IMR-90 (cell line): ENCODE measurements around the gene CADM2. TPM values are rescaled to one million over a fixed set of nuclear protein-coding genes. Genes with fewer than 3 reads are reported as not detected.

Experiments used
- ATAC-seq: fragments of 200-7000 bp; cut with Tn5 transposase; 2 replicates; pipeline ENCODE4 v1.9.1; 2020; ENCODE audit warnings: low read depth, mild to moderate bottlenecking, moderate library complexity
- BruUV-seq: library from RNA; stranded (reverse); fragments of 400-500 nt; replicated peaks from 2 replicates; lab custom pipeline; 2021; lab: Mats Ljungman, UMichigan
- CTCF ChIA-PET: fragments of 300-600 bp; formaldehyde crosslinking; extraction: SDS; loops from one replicate; lab custom pipeline; 2021; ENCODE audit warnings: antibody characterized with exemption; lab: Yijun Ruan, JAX
- POLR2A ChIA-PET: fragments of 300-600 bp; sonication (Branson Sonifier 250); formaldehyde crosslinking; loops from one replicate; lab custom pipeline; 2022; ENCODE audit warnings: antibody characterized with exemption; ENCODE audit not compliant: unreplicated experiment; lab: Charles Lee
- DNase-seq: peaks from one replicate; pipeline ENCODE4 v3.0.0; 2013
- H2AFZ ChIP-seq: replicated peaks from 2 replicates; pipeline ENCODE3; 2013; ENCODE audit warnings: low read length, mild to moderate bottlenecking; ENCODE audit not compliant: poor library complexity
- H2AK5ac ChIP-seq: 2 replicates; pipeline ENCODE4 v1.6.1; 2013; ENCODE audit warnings: low read depth, low read length, inconsistent platforms
- H2AK9ac ChIP-seq: replicated peaks from 2 replicates; pipeline ENCODE3; 2013; ENCODE audit warnings: mild to moderate bottlenecking, low read depth, low read length, moderate library complexity; ENCODE audit not compliant: poor library complexity
- H2BK120ac ChIP-seq: 2 replicates; pipeline ENCODE4 v1.6.1; 2013; ENCODE audit warnings: low read depth, low read length, inconsistent platforms
- H2BK15ac ChIP-seq: 3 replicates; pipeline ENCODE4 v1.6.1; 2013; ENCODE audit warnings: low read depth, low read length, inconsistent platforms
- H2BK20ac ChIP-seq: 2 replicates; pipeline ENCODE4 v1.6.1; 2013; ENCODE audit warnings: low read depth, mild to moderate bottlenecking, inconsistent platforms, low read length, moderate library complexity
- H2BK5ac ChIP-seq: 2 replicates; pipeline ENCODE4 v1.6.1; 2013; ENCODE audit warnings: mild to moderate bottlenecking, low read depth, low read length, inconsistent platforms; ENCODE audit not compliant: poor library complexity, severe bottlenecking
- H3K14ac ChIP-seq: replicated peaks from 2 replicates; pipeline ENCODE4 v1.6.1; 2013; ENCODE audit warnings: low read depth, low read length, inconsistent platforms
- H3K18ac ChIP-seq: 2 replicates; pipeline ENCODE4 v1.6.1; 2013; ENCODE audit warnings: low read depth, low read length, control low read depth
- H3K23ac ChIP-seq: 2 replicates; pipeline ENCODE4 v1.6.1; 2013; ENCODE audit warnings: low read depth, low read length, inconsistent platforms
- H3K27ac ChIP-seq: 2 replicates; pipeline ENCODE4 v1.5.1; 2013; ENCODE audit warnings: mild to moderate bottlenecking, control low read depth, low read length; ENCODE audit not compliant: insufficient read depth
- H3K27me3 ChIP-seq: 2 replicates; pipeline ENCODE4 v1.6.1; 2013; ENCODE audit warnings: low read length; ENCODE audit not compliant: control insufficient read depth, insufficient read depth
- H3K36me3 ChIP-seq: 2 replicates; pipeline ENCODE4 v1.6.1; 2013; ENCODE audit warnings: low read length, mixed read lengths; ENCODE audit not compliant: control insufficient read depth, insufficient read depth
- H3K4ac ChIP-seq: 2 replicates; pipeline ENCODE4 v1.6.1; 2013; ENCODE audit warnings: low read depth, low read length, inconsistent platforms
- H3K4me1 ChIP-seq: 2 replicates; pipeline ENCODE4 v1.6.1; 2013; ENCODE audit warnings: low read length, mixed read lengths; ENCODE audit not compliant: control insufficient read depth, insufficient read depth
- H3K4me2 ChIP-seq: 2 replicates; pipeline ENCODE4 v1.6.1; 2013; ENCODE audit warnings: low read depth, mild to moderate bottlenecking, control low read depth, low read length, moderate library complexity
- H3K4me3 ChIP-seq: 2 replicates; pipeline ENCODE4 v1.5.1; 2013; ENCODE audit warnings: low read depth, mild to moderate bottlenecking, control low read depth, low read length, moderate library complexity; ENCODE audit not compliant: insufficient read depth
- H3K56ac ChIP-seq: 2 replicates; pipeline ENCODE4 v1.6.1; 2013; ENCODE audit warnings: low read length, inconsistent platforms; ENCODE audit not compliant: insufficient read depth; ENCODE audit errors: extremely low read depth
- H3K79me1 ChIP-seq, 2 experiments: 2 replicates each; pipeline ENCODE4 v1.6.1; 2013; ENCODE audit warnings: low read length in 2 of 2, inconsistent platforms in 1 of 2, low read depth in 1 of 2
- H3K9ac ChIP-seq: 2 replicates; pipeline ENCODE4 v1.6.1; 2013; ENCODE audit warnings: low read depth, low read length, control low read depth
- H3K9me1 ChIP-seq: 2 replicates; pipeline ENCODE4 v1.6.1; 2013; ENCODE audit warnings: low read length, inconsistent platforms; ENCODE audit not compliant: insufficient read depth
- H3K9me3 ChIP-seq: 2 replicates; pipeline ENCODE4 v1.6.1; 2013; ENCODE audit warnings: low read length; ENCODE audit not compliant: control insufficient read depth, insufficient read depth
- H4K20me1 ChIP-seq: 2 replicates; pipeline ENCODE4 v1.6.1; 2013; ENCODE audit warnings: low read length, inconsistent platforms; ENCODE audit not compliant: insufficient read depth
- H4K5ac ChIP-seq: 2 replicates; pipeline ENCODE4 v1.6.1; 2013; ENCODE audit warnings: mild to moderate bottlenecking, low read depth, low read length, control low read depth
- H4K8ac ChIP-seq, 2 experiments: 2 replicates each; pipeline ENCODE4 v1.6.1; 2013; ENCODE audit warnings: low read depth in 2 of 2, low read length in 2 of 2, control low read depth in 1 of 2, inconsistent platforms in 1 of 2
- H4K91ac ChIP-seq: 2 replicates; pipeline ENCODE4 v1.6.1; 2013; ENCODE audit warnings: low read depth, low read length, inconsistent platforms; ENCODE audit not compliant: insufficient read depth
- BHLHE40 ChIP-seq: fragments of 150-350 bp; IDR thresholded peaks from 2 replicates; pipeline ENCODE4 v1.6.1; 2016; ENCODE audit warnings: mild to moderate bottlenecking, low read depth, low read length
- CEBPB ChIP-seq: IDR thresholded peaks from 2 replicates; pipeline ENCODE4 v1.6.1; 2012; ENCODE audit warnings: low read depth, low read length, improper control_type of control experiment
- CHD1 ChIP-seq: IDR thresholded peaks from 2 replicates; pipeline ENCODE4 v1.6.1; 2012; ENCODE audit warnings: low read depth, low read length, improper control_type of control experiment
- FOS ChIP-seq: fragments of 150-350 bp; IDR thresholded peaks from 2 replicates; pipeline ENCODE4 v1.6.1; 2016; ENCODE audit warnings: low read depth, low read length
- MAZ ChIP-seq: IDR thresholded peaks from 2 replicates; pipeline ENCODE4 v1.6.1; 2012; ENCODE audit warnings: low read depth, mild to moderate bottlenecking, low read length, improper control_type of control experiment, moderate library complexity, borderline replicate concordance
- POLR2A ChIP-seq: IDR thresholded peaks from 2 replicates; pipeline ENCODE4 v1.6.1; 2012; ENCODE audit warnings: mild to moderate bottlenecking, low read depth, low read length
- SMC3 ChIP-seq: fragments of 150-350 bp; IDR thresholded peaks from 2 replicates; pipeline ENCODE4 v1.6.1; 2016; ENCODE audit warnings: low read depth, mild to moderate bottlenecking, antibody characterized with exemption, low read length, moderate library complexity
- USF2 ChIP-seq: fragments of 150-350 bp; IDR thresholded peaks from 2 replicates; pipeline ENCODE4 v1.6.1; 2017; ENCODE audit warnings: mild to moderate bottlenecking, antibody characterized with exemption, low read length, low read depth
- WGBS, 2 experiments: methylation state at CpG; one replicate each; pipeline versions ENCODE4 v1.1.5 to v1.1.7; 2013; ENCODE audit warnings: missing lambda C conversion rate in 2 of 2; ENCODE audit not compliant: insufficient read length in 1 of 2; ENCODE audit errors: extremely low coverage in 2 of 2; 5-methylcytosine and 5-hydroxymethylcytosine counted together
- dilution Hi-C: fragments of 300-500 bp; cut with HindIII; formaldehyde crosslinking; loops from one replicate; pipeline ENCODE4 v1.14.3; 2018; ENCODE audit warnings: low sequenced_read_pairs; ENCODE audit not compliant: unreplicated experiment
- in situ Hi-C: fragments of 300-500 bp; cut with MboI; formaldehyde crosslinking; loops from 3 replicates; pipeline ENCODE4 v1.14.3; 2019; ENCODE audit warnings: low sequenced_read_pairs, inconsistent platforms, mixed read lengths
- intact Hi-C: fragments of 100-400 bp; cut with micrococcal nuclease; formaldehyde crosslinking; loops from 2 replicates; pipeline ENCODE4 v1.10.0; 2022
- polyA plus RNA-seq, 3 experiments: library from polyadenylated mRNA; depleted of rRNA; stranded (reverse); fragments of >200 nt; gene quantifications; 2 replicates each; pipeline ENCODE4 v1.2.3, GENCODE V29; 2012; ENCODE audit warnings: low replicate concordance in 1 of 3
- total RNA-seq: library from RNA; depleted of rRNA; stranded (reverse); fragments of >200 nt; gene quantifications from 2 replicates; pipeline ENCODE4 v1.2.3, GENCODE V29; 2012
- TF ChIP-seq, protein P1 (sequence below): fragments of 150-350 bp; IDR thresholded peaks from 2 replicates; pipeline ENCODE4 v1.6.1; 2016; ENCODE audit warnings: low read depth, mild to moderate bottlenecking, low read length, moderate library complexity, borderline replicate concordance
- TF ChIP-seq, protein P2 (sequence below): conservative IDR thresholded peaks from 2 replicates; pipeline ENCODE4 v1.5.1; 2012; ENCODE audit warnings: mild to moderate bottlenecking, low read depth, low read length, improper control_type of control experiment

The CADM2 gene
- total and polyA plus RNA-seq, 2 of the 4 experiments (the other 2 are of a cell fraction) = not detected

DNA sequence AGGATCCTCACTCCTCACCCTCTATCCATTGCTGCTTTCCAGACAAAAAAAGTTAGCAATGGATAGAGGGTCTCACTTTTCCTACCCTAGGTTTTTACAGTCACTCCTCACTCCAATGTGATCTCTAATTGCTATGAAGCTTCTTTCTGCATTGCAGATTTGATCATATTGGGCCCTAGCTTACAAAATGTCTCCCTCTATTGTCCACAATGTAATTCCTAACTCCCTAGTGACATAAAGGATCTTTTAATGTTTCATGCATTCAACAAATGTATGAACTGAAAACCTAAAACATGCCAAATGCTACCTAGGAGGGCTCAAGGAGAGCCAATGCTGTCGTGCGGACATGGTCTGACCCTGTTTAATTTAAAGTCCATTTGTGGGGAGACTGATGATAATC is 234.8 kb downstream of the CADM2 start:
- in situ Hi-C loops = no loop called here
- intact Hi-C loops = no loop called here
- POLR2A ChIA-PET = no interaction called here

More for the DNA sequence above, 234.8 kb downstream of the CADM2 start:
- H4K20me1 ChIP-seq = no peaks in the 10 kb centered on the region
- no peak overlapping the region for H3K4me3 ChIP-seq
- no peaks in the 10 kb centered on the region for H3K9me3 ChIP-seq
- H3K9ac ChIP-seq = no peak overlapping the region
- no peaks in the 10 kb centered on the region for H3K79me1 ChIP-seq
- no peaks in the 10 kb centered on the region for H3K4me1 ChIP-seq
- no peak overlapping the region for H3K23ac ChIP-seq
- H3K9me1 ChIP-seq = no peaks in the 10 kb centered on the region
- no peak overlapping the region for H2BK5ac ChIP-seq
- H2AK5ac ChIP-seq = no peak overlapping the region
- H4K5ac ChIP-seq = no peak overlapping the region
- H2BK120ac ChIP-seq = no peak overlapping the region
- no peak overlapping the region for H3K4me2 ChIP-seq
- no peak for ATAC-seq
- no peak overlapping the region for H3K56ac ChIP-seq
- TF ChIP-seq POLR2A (no peak), CHD1 (no peak), MAZ (no peak), CEBPB (no peak), FOS (no peak), SMC3 (no peak), BHLHE40 (no peak), USF2 (no peak)
- TF ChIP-seq, protein P1, sequence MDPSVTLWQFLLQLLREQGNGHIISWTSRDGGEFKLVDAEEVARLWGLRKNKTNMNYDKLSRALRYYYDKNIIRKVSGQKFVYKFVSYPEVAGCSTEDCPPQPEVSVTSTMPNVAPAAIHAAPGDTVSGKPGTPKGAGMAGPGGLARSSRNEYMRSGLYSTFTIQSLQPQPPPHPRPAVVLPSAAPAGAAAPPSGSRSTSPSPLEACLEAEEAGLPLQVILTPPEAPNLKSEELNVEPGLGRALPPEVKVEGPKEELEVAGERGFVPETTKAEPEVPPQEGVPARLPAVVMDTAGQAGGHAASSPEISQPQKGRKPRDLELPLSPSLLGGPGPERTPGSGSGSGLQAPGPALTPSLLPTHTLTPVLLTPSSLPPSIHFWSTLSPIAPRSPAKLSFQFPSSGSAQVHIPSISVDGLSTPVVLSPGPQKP = no peak
- TF ChIP-seq, protein P2, sequence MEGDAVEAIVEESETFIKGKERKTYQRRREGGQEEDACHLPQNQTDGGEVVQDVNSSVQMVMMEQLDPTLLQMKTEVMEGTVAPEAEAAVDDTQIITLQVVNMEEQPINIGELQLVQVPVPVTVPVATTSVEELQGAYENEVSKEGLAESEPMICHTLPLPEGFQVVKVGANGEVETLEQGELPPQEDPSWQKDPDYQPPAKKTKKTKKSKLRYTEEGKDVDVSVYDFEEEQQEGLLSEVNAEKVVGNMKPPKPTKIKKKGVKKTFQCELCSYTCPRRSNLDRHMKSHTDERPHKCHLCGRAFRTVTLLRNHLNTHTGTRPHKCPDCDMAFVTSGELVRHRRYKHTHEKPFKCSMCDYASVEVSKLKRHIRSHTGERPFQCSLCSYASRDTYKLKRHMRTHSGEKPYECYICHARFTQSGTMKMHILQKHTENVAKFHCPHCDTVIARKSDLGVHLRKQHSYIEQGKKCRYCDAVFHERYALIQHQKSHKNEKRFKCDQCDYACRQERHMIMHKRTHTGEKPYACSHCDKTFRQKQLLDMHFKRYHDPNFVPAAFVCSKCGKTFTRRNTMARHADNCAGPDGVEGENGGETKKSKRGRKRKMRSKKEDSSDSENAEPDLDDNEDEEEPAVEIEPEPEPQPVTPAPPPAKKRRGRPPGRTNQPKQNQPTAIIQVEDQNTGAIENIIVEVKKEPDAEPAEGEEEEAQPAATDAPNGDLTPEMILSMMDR = no peak
- DNase-seq = no peak
- CTCF ChIA-PET = interaction anchor here (0.7 kb wide), 1 partner anchor 1502 kb away, joined by 5 read pairs; no protein-coding TSS in a partner anchor
- no peak overlapping the region for H4K8ac ChIP-seq
- no peak overlapping the region for H4K91ac ChIP-seq
- H3K14ac ChIP-seq = no peak overlapping the region
- no peaks in the 10 kb centered on the region for H3K27me3 ChIP-seq
- no peak overlapping the region for H2BK15ac ChIP-seq
- no peak overlapping the region for H3K27ac ChIP-seq
- no peak overlapping the region for H2BK20ac ChIP-seq
- H2AFZ ChIP-seq = no peak overlapping the region
- dilution Hi-C loops = no loop called here
- WGBS, 2 experiments = no CpG with 5 or more reads among the region's 2 CpGs
- H3K4ac ChIP-seq = no peak overlapping the region
- no peak overlapping the region for H2AK9ac ChIP-seq
- H3K18ac ChIP-seq = no peak overlapping the region
- BruUV-seq = no TSS peak
- no peaks in the 10 kb centered on the region for H3K36me3 ChIP-seq
